Astrocyte of the cerebellum (primary cell): ENCODE data around the gene HMX2.

Source experiments
- DNase-seq: peaks from one replicate; pipeline ENCODE4 v3.0.0-alpha.2; 2011; ENCODE audit warnings: low read depth
- H3K4me3 ChIP-seq: 2 replicates; pipeline ENCODE4 v1.5.1; 2011; ENCODE audit warnings: mild to moderate bottlenecking, low read depth, low read length, moderate library complexity
- CTCF ChIP-seq: IDR thresholded peaks from 2 replicates; pipeline ENCODE4 v1.5.1; 2012; ENCODE audit warnings: low read length, low read depth, moderate library complexity, mild to moderate bottlenecking; ENCODE audit errors: missing control alignments
- in situ Hi-C: cut with HindIII; loops from 2 replicates; pipeline ENCODE4 v1.10.0; 2017; ENCODE audit warnings: low sequenced_read_pairs

The HMX2 gene

GRCh38 chr10:123147635-123148413 lies at the start of gene HMX2:
TSS of gene HMX2 (plus strand) at chr10:123148136. CDS start at chr10:123148379, 243 bp downstream.
- no peak within 1 kb of the TSS for H3K4me3 ChIP-seq
- in situ Hi-C loops: no loop called here
- no peak for DNase-seq
- TF ChIP-seq CTCF: no peak

- TF ChIP-seq CTCF: no peak
- no peak for DNase-seq
- no peak overlapping the region for H3K4me3 ChIP-seq
- in situ Hi-C loops: no loop called here
Observed at GRCh38 chr10:123100030-123100762, 47.7 kb upstream of the HMX2 start.

DNA sequence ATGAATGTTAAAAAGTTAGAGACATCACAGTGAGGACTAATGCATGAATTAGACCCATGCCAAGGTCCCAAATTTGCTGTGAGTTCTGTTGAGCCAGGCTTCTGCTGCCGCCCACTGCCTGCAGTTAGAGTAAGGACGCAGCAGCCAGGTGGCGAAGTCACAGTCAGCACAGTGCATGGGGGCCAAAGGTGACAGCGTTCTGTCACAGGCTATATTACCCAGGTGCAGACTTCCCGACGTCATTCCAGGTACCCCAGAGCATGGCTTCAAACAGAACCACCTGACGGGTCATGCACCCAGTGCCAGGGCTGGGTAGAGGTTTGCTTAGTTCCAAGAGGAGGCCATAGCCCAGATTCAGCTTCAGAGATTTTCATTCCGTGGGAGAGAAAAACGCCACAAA lies 46.1 kb upstream of the HMX2 start:
- DNase-seq: no peak
- TF ChIP-seq CTCF: no peak
- in situ Hi-C loops: no loop called here
- H3K4me3 ChIP-seq: no peak overlapping the region

DNA sequence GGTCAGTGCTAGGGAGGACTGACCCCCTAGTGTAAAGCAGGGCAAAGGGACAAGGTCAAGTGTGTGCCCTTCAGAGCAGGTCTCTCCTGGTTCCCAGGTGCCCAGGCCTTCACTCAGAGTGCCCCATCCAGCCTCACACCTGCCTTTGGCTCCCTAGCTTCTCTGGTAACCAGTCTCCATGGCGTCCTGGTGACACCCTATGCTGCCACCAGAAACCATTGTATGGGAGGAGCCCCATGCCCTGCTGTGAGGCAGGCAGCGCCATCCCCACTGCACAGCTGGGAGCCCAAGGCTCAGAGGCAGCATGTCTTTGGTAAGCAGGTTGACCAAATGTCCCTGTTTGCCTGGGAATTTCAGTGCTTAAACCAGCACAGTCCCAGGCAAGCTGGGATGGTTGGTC lies 45.3 kb upstream of the HMX2 start:
- TF ChIP-seq CTCF: no peak
- DNase-seq: no peak
- in situ Hi-C loops: no loop called here
- no peak overlapping the region for H3K4me3 ChIP-seq

DNA sequence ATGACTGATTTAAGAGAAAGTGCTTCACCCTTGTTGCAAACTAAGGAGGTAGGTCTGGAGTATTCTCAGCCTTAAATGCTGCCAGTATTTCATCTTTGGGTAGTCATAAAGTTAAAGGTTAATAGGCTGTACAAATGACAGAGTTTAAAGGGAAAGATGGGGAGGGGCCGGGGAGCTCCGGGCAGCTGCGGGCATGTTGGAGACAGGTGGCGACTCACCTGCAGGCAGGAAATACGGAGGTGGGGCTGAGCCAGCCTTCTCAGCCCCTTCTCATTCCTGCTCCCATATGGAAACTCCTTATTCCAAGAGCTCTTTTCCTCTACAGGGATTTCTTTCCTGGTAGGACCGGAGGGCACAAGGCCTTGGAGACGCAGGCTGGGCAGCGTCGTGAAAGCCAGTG lies 44.0 kb upstream of the HMX2 start:
- no peak for DNase-seq
- H3K4me3 ChIP-seq: no peak overlapping the region
- TF ChIP-seq CTCF: no peak

GRCh38 chr10:123109466-123109865 lies 38.5 kb upstream of the HMX2 start:
- TF ChIP-seq CTCF: no peak
- no peak for DNase-seq
- in situ Hi-C loops: no loop called here
- H3K4me3 ChIP-seq: no peak overlapping the region

More for the DNA sequence above, 44.0 kb upstream of the HMX2 start:
- in situ Hi-C loops: no loop called here
